HT1080 (cell line): ENCODE measurements around the gene C17orf107. TPM values are rescaled to one million over a fixed set of nuclear protein-coding genes. Genes with fewer than 3 reads are reported as not detected.

Experiments used
- DNase-seq: peaks from one replicate; pipeline ENCODE4 v3.0.0-alpha.2; 2015; ENCODE audit warnings: low read depth
- total RNA-seq: library from RNA; depleted of rRNA; stranded (reverse); fragments of >200 nt; shearing (Covaris generic); gene quantifications from 2 replicates; pipeline ENCODE4 v1.2.3, GENCODE V29; 2014

The C17orf107 gene
- total RNA-seq, 1 experiment from 2014 or later: 0.48 TPM

DNA sequence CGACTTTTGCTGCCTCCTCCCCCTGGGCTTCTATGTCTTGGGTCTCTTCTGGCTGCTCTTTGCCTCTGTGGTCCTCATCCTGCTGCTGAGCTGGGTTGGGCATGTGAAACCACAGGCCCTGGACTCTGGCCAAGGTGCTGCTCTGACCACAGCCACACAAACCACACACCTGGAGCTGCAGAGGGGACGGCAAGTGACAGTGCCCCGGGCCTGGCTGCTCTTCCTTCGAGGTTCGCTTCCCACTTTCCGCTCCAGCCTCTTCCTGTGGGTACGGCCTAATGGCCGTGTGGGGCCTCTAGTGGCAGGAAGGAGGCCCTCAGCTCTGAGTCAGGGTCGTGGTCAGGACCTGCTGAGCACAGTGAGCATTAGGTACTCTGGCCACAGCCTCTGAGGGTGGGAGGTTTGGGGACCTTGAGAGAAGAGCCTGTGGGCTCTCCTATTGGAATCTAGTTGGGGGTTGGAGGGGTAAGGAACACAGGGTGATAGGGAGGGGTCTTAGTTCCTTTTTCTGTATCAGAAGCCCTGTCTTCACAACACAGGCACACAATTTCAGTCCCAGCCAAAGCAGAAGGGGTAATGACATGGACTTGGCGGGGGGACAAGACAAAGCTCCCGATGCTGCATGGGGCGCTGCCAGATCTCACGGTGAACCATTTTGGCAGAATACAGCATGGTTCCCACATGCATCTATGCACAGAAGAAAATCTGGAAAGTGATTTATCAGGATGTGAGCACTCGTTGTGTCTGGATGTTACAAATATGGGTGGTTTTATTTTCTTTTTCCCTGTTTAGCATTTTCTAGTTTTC is 35.0 kb downstream of the C17orf107 start:
- DNase-seq: peak; percentile 82

GRCh38 chr17:4935650-4936049 is 36.3 kb downstream of the C17orf107 start:
- no peak for DNase-seq

- DNase-seq: no peak
Measured at GRCh38 chr17:4936436-4936835, 37.1 kb downstream of the C17orf107 start.

DNA sequence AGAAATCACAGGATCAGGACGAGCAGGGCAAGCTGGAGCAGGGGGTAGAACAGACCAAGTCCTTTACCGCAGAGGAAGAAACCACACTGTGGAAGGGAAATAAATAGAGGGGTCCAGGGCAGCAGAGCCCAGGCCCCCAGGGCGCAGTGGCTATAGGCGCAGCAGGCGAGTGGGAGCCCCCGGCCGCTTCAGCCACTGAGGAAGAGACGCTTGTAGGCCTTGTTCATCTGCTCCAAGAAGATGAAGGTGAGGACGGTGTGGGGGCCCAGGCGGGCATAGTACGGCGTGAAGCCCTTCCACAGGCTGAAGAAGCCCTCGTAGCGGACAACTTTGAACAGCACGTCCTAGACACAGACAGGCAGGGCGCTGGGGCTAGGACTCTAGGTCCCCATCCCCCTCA is 38.2 kb downstream of the C17orf107 start:
- DNase-seq: no peak

DNA sequence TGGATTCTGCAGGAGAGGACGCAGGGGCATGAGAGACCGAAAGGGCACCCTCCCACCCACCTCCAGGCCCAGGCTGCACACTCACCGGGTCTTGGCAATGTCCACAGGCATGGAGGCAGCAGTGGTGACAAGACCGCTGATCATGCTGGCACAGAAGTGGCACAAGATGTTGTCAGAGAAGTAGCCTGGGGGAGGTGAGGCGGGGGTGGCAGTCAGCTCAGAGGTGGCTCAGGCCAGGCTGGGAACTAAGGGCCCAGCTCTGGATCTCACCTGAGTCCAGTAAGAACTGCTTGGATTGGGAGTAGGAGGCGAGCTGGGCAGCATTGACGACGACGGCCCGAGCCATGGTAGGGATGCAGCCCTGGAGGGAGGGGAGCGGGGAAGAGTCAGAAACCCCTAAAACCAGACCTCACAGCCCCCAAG is 38.7 kb downstream of the C17orf107 start:
- no peak for DNase-seq

- DNase-seq: no peak
Measured at GRCh38 chr17:4938688-4939545, 39.6 kb downstream of the C17orf107 start.

- no peak for DNase-seq
Measured at GRCh38 chr17:4939546-4939795, 40.1 kb downstream of the C17orf107 start.

DNA sequence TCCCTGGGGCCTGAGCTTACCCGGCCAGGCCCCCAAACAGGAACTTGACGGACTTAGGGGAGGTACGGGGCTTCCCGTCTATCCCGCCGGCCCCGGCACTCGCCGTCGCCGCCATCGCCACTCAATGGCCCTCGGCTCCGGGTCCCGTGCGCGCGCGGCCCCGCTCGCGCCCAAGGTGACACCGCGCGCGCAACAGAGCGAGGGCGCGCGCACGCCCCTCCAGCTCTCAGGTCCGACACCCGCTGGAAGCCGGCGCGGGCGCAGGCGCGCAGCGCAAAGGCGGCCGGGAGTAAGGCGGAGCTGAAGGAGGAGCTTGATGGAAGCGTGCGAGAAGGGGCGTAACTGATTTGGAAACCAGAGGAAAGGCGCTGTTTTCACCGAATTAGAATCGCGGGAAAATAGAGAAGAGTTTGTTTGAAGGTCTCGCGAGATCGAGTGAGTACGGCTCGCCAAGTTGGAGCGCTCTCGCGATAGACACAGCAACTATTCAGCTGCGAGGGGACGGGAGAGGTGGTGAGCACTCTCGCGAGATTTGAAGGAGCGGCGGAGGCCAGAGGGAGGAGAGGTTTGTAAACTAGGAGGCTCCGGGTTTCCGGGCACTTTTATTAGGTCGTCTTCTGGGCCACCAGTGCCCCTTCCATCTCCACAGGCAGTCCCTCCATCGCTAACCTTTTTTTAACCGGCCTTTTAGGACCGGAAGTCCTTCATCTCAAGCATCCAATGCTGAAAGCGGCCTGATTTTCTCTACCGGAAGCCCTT is 40.6 kb downstream of the C17orf107 start, which contains the start of the genes RNF167 and SLC25A11:
Gene RNF167, plus strand, starts transcription at position 473 of the 759 bp plus-strand sequence. CDS start 642 bp downstream, outside the sequence.
Gene SLC25A11, minus strand, starts transcription at position 251 of the 759 bp plus-strand sequence. Its CDS starts 136 bp downstream, at position 115.
- peak; percentile 99 for DNase-seq

GRCh38 chr17:4940555-4941318 is 41.4 kb downstream of the C17orf107 start:
- DNase-seq: no peak

DNA sequence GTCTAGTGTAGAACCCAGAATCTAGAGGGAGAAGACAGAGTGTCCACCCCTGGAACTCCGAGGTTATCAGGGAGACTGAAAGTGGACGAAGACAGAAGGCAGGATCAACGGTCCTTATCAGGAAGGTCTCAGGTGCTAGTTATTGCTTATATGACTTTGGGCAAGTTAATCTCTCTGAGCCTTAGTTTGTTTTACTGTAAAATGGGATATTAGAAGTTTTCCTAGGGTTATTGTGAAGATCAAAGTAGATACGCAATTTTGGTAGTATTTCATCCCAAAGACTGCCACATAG is 41.9 kb downstream of the C17orf107 start:
- no peak for DNase-seq

DNA sequence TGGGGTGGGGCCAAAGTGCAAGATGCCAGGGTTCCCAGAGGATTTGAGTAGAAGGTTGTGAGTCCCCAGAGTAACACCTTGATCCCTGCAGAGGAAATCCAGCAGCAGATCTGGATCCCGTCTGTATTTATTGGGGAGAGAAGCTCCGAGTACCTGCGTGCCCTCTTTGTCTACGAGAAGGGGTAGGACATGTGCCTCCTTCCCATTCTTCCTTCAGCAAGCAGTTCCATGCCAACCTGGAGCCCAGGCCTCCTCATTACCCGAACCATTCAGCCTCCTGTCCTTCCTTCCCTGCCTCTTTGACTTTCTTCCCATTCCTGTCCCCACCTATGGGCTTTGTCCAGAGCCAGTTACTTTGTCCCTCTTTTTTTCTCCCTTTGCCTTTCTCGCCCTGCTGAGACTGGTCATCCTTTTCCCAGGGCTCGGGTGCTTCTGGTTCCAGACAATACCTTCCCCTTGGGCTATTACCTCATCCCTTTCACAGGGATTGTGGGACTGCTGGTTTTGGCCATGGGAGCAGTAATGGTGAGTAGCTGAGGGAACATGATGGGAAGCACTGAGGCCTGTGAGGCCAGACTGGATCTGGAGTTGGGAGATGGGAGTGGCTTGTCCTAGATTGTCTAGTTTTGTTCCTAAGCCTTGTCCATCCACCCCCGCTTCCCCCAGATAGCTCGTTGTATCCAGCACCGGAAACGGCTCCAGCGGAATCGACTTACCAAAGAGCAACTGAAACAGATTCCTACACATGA is 43.6 kb downstream of the C17orf107 start:
- DNase-seq: no peak

DNA sequence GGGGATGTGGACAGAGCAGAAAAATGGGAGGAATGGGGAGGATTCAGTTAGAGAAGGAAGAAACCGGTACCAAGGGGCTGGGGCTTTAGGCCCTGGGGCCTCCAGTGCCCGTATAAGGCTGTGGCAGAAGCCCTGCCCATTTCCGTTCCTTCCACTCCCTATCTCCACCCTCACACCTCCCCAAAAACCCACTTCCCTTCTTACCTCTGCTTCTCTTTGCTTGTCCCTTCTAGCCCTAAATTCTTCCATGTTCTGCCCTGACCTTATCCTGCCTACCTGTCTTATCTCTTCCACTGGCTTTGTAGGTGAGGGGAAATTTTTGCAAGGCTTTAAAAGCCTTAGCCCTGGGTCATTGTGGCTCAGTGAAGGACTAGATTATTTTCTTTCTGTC is 44.8 kb downstream of the C17orf107 start:
- DNase-seq: no peak

- no peak for DNase-seq
Measured at GRCh38 chr17:4944554-4945175, 45.3 kb downstream of the C17orf107 start.

DNA sequence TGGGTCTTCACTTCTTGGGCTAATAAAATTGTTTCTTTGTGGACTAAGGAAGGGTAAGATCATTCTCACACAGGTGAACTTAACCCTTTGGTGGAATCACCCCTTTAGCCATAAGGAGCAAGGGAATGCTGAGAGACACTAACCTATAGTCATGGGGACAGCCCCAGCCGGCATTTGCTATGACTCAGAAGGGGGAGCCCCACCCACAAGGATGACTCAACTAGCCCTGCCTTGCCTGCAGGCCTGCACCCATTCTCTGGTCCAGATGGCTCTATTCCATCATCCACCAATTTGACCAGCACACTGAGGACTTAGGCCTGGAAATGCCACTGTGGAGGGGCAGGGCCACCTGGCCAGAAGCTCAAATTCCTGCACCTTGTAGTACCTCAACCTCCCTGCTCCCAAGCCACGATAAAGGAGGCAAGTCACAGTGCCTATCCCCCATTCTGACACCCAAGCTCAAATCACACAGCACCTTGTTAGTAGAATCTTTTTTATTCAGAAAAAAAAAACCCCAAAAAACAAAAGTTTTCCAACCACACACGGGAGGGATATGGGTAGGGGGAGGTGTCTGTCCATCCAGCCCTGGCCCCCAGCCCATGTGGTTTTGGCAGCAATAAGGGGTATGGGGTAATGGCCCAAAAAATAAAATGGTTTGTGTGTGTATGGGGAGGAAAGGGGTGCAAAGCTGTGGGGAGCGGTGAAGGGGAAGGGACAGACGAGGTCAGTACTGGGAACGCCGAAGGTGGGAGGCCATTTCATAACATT is 46.0 kb downstream of the C17orf107 start:
- peak; percentile 92 for DNase-seq

DNA sequence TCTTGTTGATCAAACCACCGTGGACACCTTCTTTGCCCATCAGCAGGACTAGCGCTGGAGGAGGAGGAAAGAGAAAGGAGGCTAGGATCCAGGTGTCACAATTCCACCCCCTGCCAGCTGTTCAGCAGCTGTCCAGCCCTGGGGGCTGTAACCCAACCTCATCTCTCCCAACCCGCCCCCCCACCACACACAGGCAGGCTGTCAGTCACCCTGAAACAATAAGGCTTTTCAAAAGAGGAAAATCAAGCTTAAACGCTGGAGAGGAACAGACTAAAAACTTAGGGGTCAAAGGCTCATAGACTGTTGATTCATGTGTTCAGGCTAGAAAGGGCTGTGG is 46.6 kb downstream of the C17orf107 start:
- DNase-seq: no peak

- DNase-seq: no peak
Measured at GRCh38 chr17:4946312-4946976, 47.1 kb downstream of the C17orf107 start.

DNA sequence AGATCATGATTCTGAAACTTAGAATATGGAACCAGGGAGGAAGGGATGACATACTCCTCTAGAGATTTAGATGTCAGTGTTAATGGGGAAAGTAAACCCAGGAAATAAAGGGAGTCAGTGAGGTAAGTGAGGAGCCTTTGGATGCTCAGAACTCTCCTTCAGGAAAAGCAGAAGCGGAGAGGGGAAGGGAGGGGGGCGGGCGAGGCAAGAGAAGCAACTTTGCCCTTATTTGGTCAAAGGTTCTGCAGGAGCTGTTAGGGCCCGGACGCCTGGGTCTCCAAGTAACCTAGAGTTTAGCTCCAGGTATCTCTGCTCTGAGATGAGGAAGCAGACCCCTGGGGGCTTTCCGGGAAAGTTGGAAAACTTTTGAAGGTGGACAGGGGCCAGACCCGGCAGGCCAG is 47.7 kb downstream of the C17orf107 start:
- DNase-seq: no peak

DNA sequence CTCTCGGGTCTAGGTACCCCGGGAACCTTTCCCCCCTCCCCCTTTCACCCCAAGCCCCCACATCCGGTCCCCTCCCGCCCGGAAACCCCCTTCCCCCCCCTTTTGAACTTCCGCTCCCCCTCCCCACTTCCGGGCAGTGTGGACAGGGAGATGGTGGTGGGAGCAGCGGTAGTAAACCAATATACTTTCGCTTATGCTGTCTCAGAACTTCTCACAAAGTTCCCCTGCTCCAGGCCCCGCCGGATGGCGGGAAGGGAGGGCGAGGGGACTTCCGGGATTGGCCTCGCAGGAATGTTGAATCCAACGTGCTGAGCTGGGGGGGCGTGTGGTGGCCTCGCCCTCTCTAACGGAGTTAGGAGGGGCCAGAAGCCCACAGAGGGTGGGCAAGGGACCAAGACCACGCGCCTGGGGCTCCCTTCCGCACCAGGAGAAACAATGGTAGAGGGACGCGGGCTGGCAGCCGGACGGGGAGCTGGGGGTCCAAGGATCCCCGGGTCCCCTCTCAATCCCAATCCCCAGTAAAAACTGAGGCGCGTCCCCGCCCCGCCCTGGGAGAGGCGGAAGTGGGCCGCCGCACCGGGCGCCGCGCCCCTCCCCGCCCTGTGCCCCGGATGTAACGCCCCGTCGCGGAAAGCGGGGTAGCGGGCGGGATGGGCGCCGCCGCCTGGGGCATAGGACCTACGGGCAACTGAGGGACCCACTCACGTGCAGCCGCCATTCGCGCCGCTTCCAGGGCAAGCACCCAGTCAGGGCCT is 48.3 kb downstream of the C17orf107 start:
- peak; percentile 80 for DNase-seq
